Measurements from ENCODE around the gene RRBP1. TPM values are rescaled to one million over a fixed set of nuclear protein-coding genes. Genes with fewer than 3 reads are reported as not detected.
A peak's percentile ranks its signal among the peaks of the same experiment; 100 is the strongest.

Gene RRBP1
- total RNA-seq, 2 donors from 2014 or later = 52.0 to 57.7 TPM

DNA sequence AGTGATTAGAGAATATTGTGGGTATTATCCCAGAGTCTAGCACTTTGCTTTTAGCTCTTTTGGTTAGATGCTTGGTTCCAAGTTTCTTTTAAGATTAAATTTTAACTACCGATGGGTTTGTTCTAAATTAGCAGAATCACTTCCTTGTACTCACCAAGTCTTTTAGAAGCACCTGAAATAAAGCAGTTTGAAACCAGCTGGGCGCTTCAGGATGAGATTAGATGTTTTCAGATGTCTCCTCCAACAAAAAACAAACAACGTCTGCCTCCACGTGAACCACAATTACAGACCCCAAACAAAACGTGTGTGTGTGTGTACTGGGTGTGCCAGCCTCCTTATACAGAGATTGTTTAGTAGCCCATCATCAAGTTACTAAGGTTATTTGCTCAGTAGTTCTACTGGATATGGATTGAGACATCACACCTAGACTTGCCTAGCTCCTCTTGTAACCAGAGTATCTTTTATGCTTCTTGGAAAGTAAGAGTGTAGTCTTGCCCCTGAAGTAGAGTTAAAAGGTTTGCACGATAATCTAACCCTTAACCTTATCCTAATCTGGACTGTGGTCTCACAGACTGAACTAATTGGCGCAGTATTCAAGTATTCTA is 109.9 kb downstream of the RRBP1 start:
- no peak for DNase-seq (ENCODE audit: low spot score)
- Histone ChIP-seq H3K4me1 (peaks cover 0 to 67% of the 10 kb centered on the region in 2 donors), H3K27ac (peak overlapping the region; percentile 99)

DNA sequence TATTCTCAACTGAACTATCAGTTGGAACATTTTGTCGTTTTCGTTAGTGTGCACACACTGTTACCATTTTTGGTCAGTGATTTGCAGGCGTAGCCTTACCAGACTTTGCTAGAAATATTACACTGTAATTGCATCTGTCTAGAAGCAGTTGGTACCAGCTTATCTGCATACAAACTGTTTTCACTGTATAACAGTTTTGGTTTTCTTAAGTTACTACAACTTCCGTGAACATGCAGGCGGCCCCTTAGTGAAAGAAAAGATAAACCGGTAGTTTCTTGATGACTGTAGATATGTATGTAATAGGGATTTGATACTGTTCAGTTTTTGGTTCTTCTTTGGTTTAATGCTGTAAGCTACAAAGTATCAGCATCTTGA is 110.9 kb downstream of the RRBP1 start:
- TF ChIP-seq, protein P1, sequence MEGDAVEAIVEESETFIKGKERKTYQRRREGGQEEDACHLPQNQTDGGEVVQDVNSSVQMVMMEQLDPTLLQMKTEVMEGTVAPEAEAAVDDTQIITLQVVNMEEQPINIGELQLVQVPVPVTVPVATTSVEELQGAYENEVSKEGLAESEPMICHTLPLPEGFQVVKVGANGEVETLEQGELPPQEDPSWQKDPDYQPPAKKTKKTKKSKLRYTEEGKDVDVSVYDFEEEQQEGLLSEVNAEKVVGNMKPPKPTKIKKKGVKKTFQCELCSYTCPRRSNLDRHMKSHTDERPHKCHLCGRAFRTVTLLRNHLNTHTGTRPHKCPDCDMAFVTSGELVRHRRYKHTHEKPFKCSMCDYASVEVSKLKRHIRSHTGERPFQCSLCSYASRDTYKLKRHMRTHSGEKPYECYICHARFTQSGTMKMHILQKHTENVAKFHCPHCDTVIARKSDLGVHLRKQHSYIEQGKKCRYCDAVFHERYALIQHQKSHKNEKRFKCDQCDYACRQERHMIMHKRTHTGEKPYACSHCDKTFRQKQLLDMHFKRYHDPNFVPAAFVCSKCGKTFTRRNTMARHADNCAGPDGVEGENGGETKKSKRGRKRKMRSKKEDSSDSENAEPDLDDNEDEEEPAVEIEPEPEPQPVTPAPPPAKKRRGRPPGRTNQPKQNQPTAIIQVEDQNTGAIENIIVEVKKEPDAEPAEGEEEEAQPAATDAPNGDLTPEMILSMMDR (IDR thresholded peaks at IDR 0.05) = no peak
- DNase-seq (ENCODE audit: low spot score) = no peak

More for the DNA sequence above, 109.9 kb downstream of the RRBP1 start:
- peaks cover 10% of the 10 kb centered on the region for H3K36me3 ChIP-seq
- H3K9me3 ChIP-seq = no peaks in the 10 kb centered on the region
- peak overlapping the region; percentile 87 to 97 for H3K4me3 ChIP-seq
- TF ChIP-seq, protein P1 (IDR thresholded peaks at IDR 0.05) = no peak
- H3K27me3 ChIP-seq = no peaks in the 10 kb centered on the region

DNA sequence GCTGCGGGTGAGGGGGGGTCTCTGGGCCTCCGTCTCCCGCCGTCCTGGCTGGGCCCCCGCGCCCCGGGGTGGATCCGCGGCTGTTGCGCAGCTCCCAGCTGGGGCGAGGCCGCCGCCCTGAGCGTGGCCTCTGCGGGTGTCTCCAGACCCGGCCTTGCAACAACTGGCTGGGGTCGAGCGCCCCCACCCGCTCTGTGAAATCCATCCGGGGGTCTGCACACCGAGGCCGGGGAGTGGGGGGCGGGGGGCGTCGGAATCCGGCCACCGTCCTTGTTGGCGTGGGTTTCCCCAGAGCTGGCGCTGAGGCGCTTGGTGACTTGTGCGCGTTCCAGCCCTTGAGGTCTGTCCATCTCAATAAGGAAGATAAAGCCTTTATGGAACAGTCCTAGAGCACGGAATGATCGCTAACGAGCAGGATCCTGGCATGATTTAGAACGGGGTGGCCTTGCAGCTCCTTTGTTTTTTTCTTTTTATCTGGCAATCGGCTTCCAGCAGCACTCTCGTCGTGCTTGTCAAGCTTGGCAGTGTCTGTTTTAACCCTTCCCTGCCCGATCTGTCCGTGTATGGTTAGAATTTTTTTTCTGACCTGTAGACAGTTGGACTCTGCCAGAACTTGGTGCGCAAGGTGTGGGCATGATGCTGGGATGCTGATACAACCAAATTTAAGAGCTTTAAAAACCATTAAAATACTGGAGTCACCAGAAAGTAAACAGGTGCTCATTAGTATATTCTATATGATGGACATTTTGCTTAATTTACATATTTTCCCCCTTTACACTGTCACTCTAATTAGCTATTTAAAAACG is 111.5 kb downstream of the RRBP1 start:
- Histone ChIP-seq H3K4me1 (peaks cover 0 to 55% of the 10 kb centered on the region in 2 donors), H3K9me3 (no peaks in the 10 kb centered on the region), H3K4me3 (peak overlapping the region; percentile 87 to 97), H3K27ac (peak overlapping the region; percentile 99), H3K27me3 (no peaks in the 10 kb centered on the region), H3K36me3 (peaks cover 3% of the 10 kb centered on the region)
- TF ChIP-seq, protein P1 (IDR thresholded peaks at IDR 0.05) = no peak
- no peak for DNase-seq (ENCODE audit: low spot score)

More for the DNA sequence above, 110.9 kb downstream of the RRBP1 start:
- Histone ChIP-seq H3K9me3 (no peaks in the 10 kb centered on the region), H3K4me1 (peaks cover 0 to 61% of the 10 kb centered on the region in 2 donors), H3K27ac (peak overlapping the region; percentile 99), H3K27me3 (no peaks in the 10 kb centered on the region), H3K36me3 (peaks cover 3% of the 10 kb centered on the region), H3K4me3 (peak overlapping the region; percentile 87 to 97)

DNA sequence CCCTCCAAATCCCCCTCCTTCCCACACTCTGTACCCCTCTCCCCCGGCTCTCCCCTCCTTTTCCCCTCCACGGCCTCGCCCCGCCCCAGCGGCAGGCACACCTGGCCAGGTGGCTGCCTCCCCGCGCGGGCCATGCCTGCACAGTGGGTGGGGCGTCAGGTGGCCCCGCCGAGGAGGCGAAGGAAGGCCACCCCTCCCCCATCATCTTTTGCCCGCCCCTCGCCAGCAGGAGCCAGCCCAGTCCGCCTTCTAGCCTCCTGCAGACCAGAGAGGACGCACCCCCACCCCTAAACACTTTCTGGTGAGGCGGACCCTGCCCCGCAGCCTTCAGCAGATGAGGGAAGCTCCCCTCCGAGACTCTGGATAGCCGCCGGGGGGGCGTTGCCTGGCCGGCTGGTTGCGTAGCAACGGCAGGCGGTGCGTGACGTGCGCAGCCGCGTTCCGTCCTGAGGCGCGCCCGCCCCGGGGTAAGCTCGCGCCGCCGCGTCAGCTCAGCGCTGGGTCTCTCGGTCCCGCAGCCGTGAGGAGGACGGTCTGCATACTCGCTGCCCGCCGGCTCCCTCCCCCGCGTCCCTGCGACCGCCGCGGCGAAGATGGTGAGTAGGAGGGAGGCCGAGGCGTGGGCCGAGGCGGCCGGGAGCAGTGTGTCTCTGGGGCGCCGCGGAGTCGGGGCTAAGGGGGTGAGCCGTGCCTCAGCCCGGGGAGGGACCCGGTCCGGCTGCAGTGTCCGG is 112.3 kb downstream of the RRBP1 start, which contains the start of gene DSTN:
Gene DSTN (plus strand): TSS at position 460 of the 731 bp plus-strand sequence. CDS start 134 bp downstream, at position 594.
- peak; percentile 93 for DNase-seq (ENCODE audit: low spot score)
- TF ChIP-seq, protein P1 (IDR thresholded peaks at IDR 0.05) = no peak
- Histone ChIP-seq H3K4me3 (peak within 1 kb of the TSS; percentile 87 to 97), H3K27me3 (no peaks in the 10 kb centered on the region), H3K27ac (peak within 1 kb of the TSS; percentile 99), H3K4me1 (peaks cover 0 to 49% of the 10 kb centered on the region in 2 donors), H3K36me3 (peaks cover 3% of the 10 kb centered on the region), H3K9me3 (no peaks in the 10 kb centered on the region)

DNA sequence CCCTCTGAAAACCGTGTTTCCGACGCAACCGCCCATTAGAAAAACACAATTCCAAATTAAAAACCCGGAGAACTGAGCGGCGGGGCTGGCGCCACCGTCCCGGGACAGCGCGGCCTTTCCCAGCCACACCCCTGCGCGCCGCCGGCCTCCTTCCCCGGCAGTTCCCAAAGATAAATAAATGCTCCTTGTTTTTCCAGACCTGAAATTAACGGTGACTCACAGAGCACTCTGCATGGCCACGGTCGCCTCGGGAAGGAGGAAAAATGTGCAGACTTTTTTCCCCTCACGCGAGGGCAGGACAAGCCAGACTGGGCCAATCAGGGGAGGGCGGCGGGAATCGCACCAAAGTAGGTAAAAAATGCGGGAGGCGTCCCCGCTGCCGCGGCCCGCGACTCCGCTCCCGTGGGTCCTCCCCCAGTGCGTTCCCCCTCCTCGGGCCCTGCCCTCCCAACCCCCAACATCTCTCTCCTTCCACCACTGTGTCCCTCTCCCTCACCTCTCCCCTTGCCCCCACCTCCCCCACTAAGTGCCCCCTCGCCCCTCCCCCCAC is 113.0 kb downstream of the RRBP1 start:
- H3K27me3 ChIP-seq = no peaks in the 10 kb centered on the region
- DNase-seq (ENCODE audit: low spot score) = peak; percentile 95
- H3K36me3 ChIP-seq = peaks cover 3% of the 10 kb centered on the region
- TF ChIP-seq, protein P1 (IDR thresholded peaks at IDR 0.05) = peak in 1 of 2 donors; percentile 16
- H3K9me3 ChIP-seq = no peaks in the 10 kb centered on the region
- H3K4me3 ChIP-seq = peak overlapping the region; percentile 87 to 97
- H3K4me1 ChIP-seq = peaks cover 0 to 44% of the 10 kb centered on the region in 2 donors
- H3K27ac ChIP-seq = peak overlapping the region; percentile 99

Measured in right atrium auricular region (tissue), 2 donors.